Caco-2 (cell line): Measurements from ENCODE around the gene AXL. TPM values are rescaled to one million over a fixed set of nuclear protein-coding genes. Genes with fewer than 3 reads are reported as not detected.

Experiments used
- BruUV-seq: library from RNA; stranded (reverse); fragments of 400-500 nt; replicated peaks from 2 replicates; lab custom pipeline; 2021; lab: Mats Ljungman, UMichigan
- CTCF ChIA-PET: fragments of 300-600 bp; sonication (Branson Sonifier 250); formaldehyde crosslinking; loops from one replicate; lab custom pipeline; 2022; ENCODE audit warnings: antibody characterized with exemption; lab: Charles Lee
- POLR2A ChIA-PET: fragments of 300-600 bp; sonication (Branson Sonifier 250); formaldehyde crosslinking; loops from one replicate; lab custom pipeline; 2022; ENCODE audit warnings: antibody characterized with exemption; lab: Charles Lee
- DNase-seq, 2 experiments: peaks; one replicate each; pipeline versions ENCODE4 v3.0.0 to v3.0.0-alpha.2; 2020 to 2022
- H3K27me3 ChIP-seq: replicated peaks from 2 replicates; pipeline ENCODE4 v1.6.0; 2011; ENCODE audit warnings: low read length; ENCODE audit not compliant: control insufficient read depth, insufficient read depth
- H3K36me3 ChIP-seq: 2 replicates; pipeline ENCODE4 v1.5.1; 2011; ENCODE audit warnings: low read length; ENCODE audit not compliant: control insufficient read depth, insufficient read depth
- H3K4me1 ChIP-seq: fragments of 250-450 bp; sonication (Bioruptor Pico); 2 replicates; pipeline ENCODE4 v1.5.1; 2020; ENCODE audit warnings: mild to moderate bottlenecking
- H3K4me3 ChIP-seq: 2 replicates; pipeline ENCODE4 v1.5.1; 2011; ENCODE audit warnings: low read depth, mild to moderate bottlenecking, control low read depth, low read length
- H3K9me3 ChIP-seq: fragments of 250-450 bp; sonication (Bioruptor Pico); 2 replicates; pipeline ENCODE4 v1.5.1; 2020; ENCODE audit warnings: mild to moderate bottlenecking, moderate library complexity
- H3K27ac Mint-ChIP-seq: one replicate; pipeline ENCODE4 v1.8.0; 2022; ENCODE audit warnings: mixed read lengths; ENCODE audit not compliant: unreplicated experiment
- H3K27me3 Mint-ChIP-seq: one replicate; pipeline ENCODE4 v1.8.0; 2022; ENCODE audit warnings: mixed read lengths; ENCODE audit not compliant: insufficient read depth, unreplicated experiment
- H3K36me3 Mint-ChIP-seq: one replicate; pipeline ENCODE4 v1.8.0; 2022; ENCODE audit warnings: mild to moderate bottlenecking, mixed read lengths; ENCODE audit not compliant: insufficient read depth, unreplicated experiment
- H3K4me1 Mint-ChIP-seq: one replicate; pipeline ENCODE4 v1.8.0; 2022; ENCODE audit warnings: low read depth, mixed read lengths; ENCODE audit not compliant: unreplicated experiment
- H3K4me3 Mint-ChIP-seq: one replicate; pipeline ENCODE4 v1.8.0; 2022; ENCODE audit warnings: mild to moderate bottlenecking, moderate library complexity, mixed read lengths; ENCODE audit not compliant: unreplicated experiment
- H3K9me3 Mint-ChIP-seq: one replicate; pipeline ENCODE4 v1.8.0; 2022; ENCODE audit warnings: mixed read lengths; ENCODE audit not compliant: unreplicated experiment
- intact Hi-C: fragments of 100-400 bp; cut with micrococcal nuclease; formaldehyde crosslinking; loops from one replicate; pipeline ENCODE4 v1.10.0; 2022; ENCODE audit not compliant: unreplicated experiment
- total RNA-seq: library from RNA; stranded (reverse); gene quantifications from 2 replicates; pipeline ENCODE4 v1.2.3, GENCODE V29; 2022
- TF ChIP-seq, protein P1 (sequence below), 2 experiments: fragments of 200-600 bp in 1 of 2; IDR thresholded peaks; 1 replicate in 1 of 2; 2 replicates in 1 of 2; pipeline versions ENCODE4 v1.5.1 to v1.8.0; 2011 to 2022; ENCODE audit warnings: antibody characterized with exemption in 1 of 2, control low read depth in 1 of 2, inconsistent platforms in 1 of 2, low read depth in 1 of 2, low read length in 1 of 2, mild to moderate bottlenecking in 1 of 2, moderate library complexity in 1 of 2; ENCODE audit not compliant: insufficient read depth in 1 of 2, severe bottlenecking in 1 of 2, unreplicated experiment in 1 of 2

AXL gene
- total RNA-seq, 1 experiment from 2014 or later, result 1.2 TPM

DNA sequence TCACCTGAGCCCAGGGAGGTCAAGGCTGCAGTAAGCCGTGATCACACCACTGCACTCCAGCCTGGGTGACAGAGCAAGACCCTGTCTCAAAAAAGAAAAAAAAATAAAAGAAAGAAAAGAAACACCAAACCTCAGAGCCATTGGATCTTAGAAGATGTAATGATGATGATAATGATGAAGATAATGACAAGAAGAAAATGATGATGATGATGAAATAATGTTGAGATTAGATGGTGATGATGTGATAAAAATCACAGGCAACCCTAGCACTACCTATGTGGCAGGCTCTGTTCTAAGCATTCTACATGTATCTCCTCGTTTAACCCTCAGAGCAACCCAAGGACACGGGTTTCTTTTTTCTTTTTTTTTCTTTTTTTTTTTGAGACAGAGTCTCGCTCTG, 25.1 kb downstream of the AXL start:
- intact Hi-C loops, result no loop called here
- Histone ChIP-seq H3K27me3 (no peaks in the 10 kb centered on the region), H3K36me3 (no peaks in the 10 kb centered on the region), H3K4me1 (no peaks in the 10 kb centered on the region), H3K9me3 (no peaks in the 10 kb centered on the region), H3K4me3 (no peak overlapping the region)
- no peak overlapping the region for H3K27ac Mint-ChIP-seq
- TF ChIP-seq, protein P1, sequence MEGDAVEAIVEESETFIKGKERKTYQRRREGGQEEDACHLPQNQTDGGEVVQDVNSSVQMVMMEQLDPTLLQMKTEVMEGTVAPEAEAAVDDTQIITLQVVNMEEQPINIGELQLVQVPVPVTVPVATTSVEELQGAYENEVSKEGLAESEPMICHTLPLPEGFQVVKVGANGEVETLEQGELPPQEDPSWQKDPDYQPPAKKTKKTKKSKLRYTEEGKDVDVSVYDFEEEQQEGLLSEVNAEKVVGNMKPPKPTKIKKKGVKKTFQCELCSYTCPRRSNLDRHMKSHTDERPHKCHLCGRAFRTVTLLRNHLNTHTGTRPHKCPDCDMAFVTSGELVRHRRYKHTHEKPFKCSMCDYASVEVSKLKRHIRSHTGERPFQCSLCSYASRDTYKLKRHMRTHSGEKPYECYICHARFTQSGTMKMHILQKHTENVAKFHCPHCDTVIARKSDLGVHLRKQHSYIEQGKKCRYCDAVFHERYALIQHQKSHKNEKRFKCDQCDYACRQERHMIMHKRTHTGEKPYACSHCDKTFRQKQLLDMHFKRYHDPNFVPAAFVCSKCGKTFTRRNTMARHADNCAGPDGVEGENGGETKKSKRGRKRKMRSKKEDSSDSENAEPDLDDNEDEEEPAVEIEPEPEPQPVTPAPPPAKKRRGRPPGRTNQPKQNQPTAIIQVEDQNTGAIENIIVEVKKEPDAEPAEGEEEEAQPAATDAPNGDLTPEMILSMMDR (IDR thresholded peaks at IDR 0.05; ENCODE audit: insufficient read depth in 1 of 2, low read depth in 1 of 2, low read length in 1 of 2, severe bottlenecking in 1 of 2, unreplicated experiment in 1 of 2), result no peak
- ChIA-PET POLR2A (no interaction called here), CTCF (no interaction called here)
- H3K27me3 Mint-ChIP-seq, result no peaks in the 10 kb centered on the region
- no peaks in the 10 kb centered on the region for H3K36me3 Mint-ChIP-seq
- DNase-seq, result no peak
- H3K9me3 Mint-ChIP-seq, result no peaks in the 10 kb centered on the region
- no peaks in the 10 kb centered on the region for H3K4me1 Mint-ChIP-seq
- H3K4me3 Mint-ChIP-seq, result no peak overlapping the region
- no TSS peak for BruUV-seq

DNA sequence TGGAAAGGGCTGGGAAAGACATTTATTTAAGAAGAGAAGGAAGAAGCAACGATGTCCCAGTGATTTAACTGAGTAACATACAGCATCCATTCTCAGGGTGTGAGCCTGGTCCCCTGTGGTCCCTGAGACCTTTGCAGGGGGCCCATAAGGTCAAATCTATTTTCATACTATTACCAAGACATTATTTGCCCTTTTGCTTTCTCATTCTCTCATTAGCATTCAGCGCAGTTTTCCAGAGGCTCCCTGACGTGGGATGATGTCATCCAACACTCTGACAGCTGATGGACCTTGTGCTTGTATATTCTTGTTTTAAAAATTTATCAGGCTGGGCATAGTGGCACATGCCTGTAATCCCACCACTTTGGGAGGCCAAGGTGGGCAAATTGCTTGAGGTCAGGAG, 26.8 kb downstream of the AXL start:
- DNase-seq, result no peak
- POLR2A ChIA-PET, result no interaction called here
- Histone ChIP-seq H3K27me3 (no peaks in the 10 kb centered on the region), H3K4me3 (no peak overlapping the region), H3K4me1 (no peaks in the 10 kb centered on the region), H3K36me3 (no peaks in the 10 kb centered on the region), H3K9me3 (no peaks in the 10 kb centered on the region)
- CTCF ChIA-PET, result no interaction called here
- BruUV-seq, result no TSS peak
- intact Hi-C loops, result no loop called here
- no peaks in the 10 kb centered on the region for H3K27me3 Mint-ChIP-seq
- no peaks in the 10 kb centered on the region for H3K9me3 Mint-ChIP-seq
- no peaks in the 10 kb centered on the region for H3K36me3 Mint-ChIP-seq
- TF ChIP-seq, protein P1 (IDR thresholded peaks at IDR 0.05; ENCODE audit: insufficient read depth in 1 of 2, low read depth in 1 of 2, low read length in 1 of 2, severe bottlenecking in 1 of 2, unreplicated experiment in 1 of 2), result no peak
- H3K4me1 Mint-ChIP-seq, result no peaks in the 10 kb centered on the region
- H3K4me3 Mint-ChIP-seq, result no peak overlapping the region
- no peak overlapping the region for H3K27ac Mint-ChIP-seq

DNA sequence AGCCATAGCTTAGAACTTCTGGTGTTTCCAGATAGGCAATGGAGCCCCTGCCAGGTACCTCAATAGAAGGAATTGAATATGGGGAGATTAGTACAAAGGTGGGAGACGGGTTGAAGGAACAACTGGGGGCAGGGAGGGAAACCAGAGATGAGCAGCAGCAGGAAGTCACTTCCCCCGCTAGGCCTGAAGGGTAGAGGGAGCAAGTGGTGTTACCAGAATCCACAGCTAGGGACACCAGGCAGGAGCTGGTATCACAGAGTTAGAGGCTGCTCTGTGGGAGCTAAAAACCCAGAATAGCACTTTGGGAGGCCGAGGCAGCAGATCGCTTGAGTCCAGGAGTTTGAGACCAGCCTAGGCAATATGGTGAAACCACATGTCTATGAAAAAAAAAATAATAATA, 29.9 kb downstream of the AXL start:
- DNase-seq, result no peak
- Histone ChIP-seq H3K36me3 (no peaks in the 10 kb centered on the region), H3K9me3 (no peaks in the 10 kb centered on the region), H3K4me3 (no peak overlapping the region), H3K27me3 (no peaks in the 10 kb centered on the region), H3K4me1 (peaks cover 11% of the 10 kb centered on the region)
- intact Hi-C loops, result no loop called here
- no peak overlapping the region for H3K4me3 Mint-ChIP-seq
- H3K4me1 Mint-ChIP-seq, result peaks cover 6% of the 10 kb centered on the region
- no peaks in the 10 kb centered on the region for H3K36me3 Mint-ChIP-seq
- no peak overlapping the region for H3K27ac Mint-ChIP-seq
- no TSS peak for BruUV-seq
- H3K9me3 Mint-ChIP-seq, result no peaks in the 10 kb centered on the region
- CTCF ChIA-PET, result interaction anchor here (1.3 kb wide), 1 partner anchor 44 kb away, joined by 4 read pairs; no protein-coding TSS in a partner anchor
- TF ChIP-seq, protein P1 (IDR thresholded peaks at IDR 0.05; ENCODE audit: insufficient read depth in 1 of 2, low read depth in 1 of 2, low read length in 1 of 2, severe bottlenecking in 1 of 2, unreplicated experiment in 1 of 2), result no peak
- POLR2A ChIA-PET, result interaction anchor here (0.7 kb wide), 1 partner anchor 611 kb away, joined by 4 read pairs; the partner anchor contains the start of gene RPS19
- no peaks in the 10 kb centered on the region for H3K27me3 Mint-ChIP-seq
